HUES6 (cell line): Measurements from ENCODE around the gene HDAC9.

ENCODE experiments used
- H3K27ac ChIP-seq: 2 replicates; pipeline ENCODE4 v1.7.0; 2013; ENCODE audit warnings: low read depth, mild to moderate bottlenecking, low read length, inconsistent platforms
- H3K27me3 ChIP-seq: 2 replicates; pipeline ENCODE4 v1.6.1; 2013; ENCODE audit warnings: low read length; ENCODE audit not compliant: control insufficient read depth, insufficient read depth
- H3K36me3 ChIP-seq: 2 replicates; pipeline ENCODE4 v1.6.1; 2013; ENCODE audit warnings: low read length; ENCODE audit not compliant: control insufficient read depth, insufficient read depth
- H3K4me1 ChIP-seq: 2 replicates; pipeline ENCODE4 v1.6.1; 2013; ENCODE audit warnings: low read length; ENCODE audit not compliant: control insufficient read depth, insufficient read depth
- H3K4me3 ChIP-seq: 2 replicates; pipeline ENCODE4 v1.5.1; 2013; ENCODE audit warnings: low read depth, low read length
- H3K9ac ChIP-seq: one replicate; pipeline ENCODE4 v1.6.1; 2013; ENCODE audit warnings: mild to moderate bottlenecking, low read length
- H3K9me3 ChIP-seq: 2 replicates; pipeline ENCODE4 v1.6.1; 2013; ENCODE audit warnings: low read depth, low read length; ENCODE audit not compliant: control insufficient read depth, insufficient read depth

Gene HDAC9

GRCh38 chr7:18468795-18469194 lies 26.8 kb upstream of the HDAC9 start:
- Histone ChIP-seq H3K27ac (no peak overlapping the region), H3K4me1 (no peaks in the 10 kb centered on the region), H3K9me3 (no peaks in the 10 kb centered on the region), H3K9ac (no peak overlapping the region), H3K27me3 (no peaks in the 10 kb centered on the region), H3K36me3 (no peaks in the 10 kb centered on the region), H3K4me3 (no peak overlapping the region)

DNA sequence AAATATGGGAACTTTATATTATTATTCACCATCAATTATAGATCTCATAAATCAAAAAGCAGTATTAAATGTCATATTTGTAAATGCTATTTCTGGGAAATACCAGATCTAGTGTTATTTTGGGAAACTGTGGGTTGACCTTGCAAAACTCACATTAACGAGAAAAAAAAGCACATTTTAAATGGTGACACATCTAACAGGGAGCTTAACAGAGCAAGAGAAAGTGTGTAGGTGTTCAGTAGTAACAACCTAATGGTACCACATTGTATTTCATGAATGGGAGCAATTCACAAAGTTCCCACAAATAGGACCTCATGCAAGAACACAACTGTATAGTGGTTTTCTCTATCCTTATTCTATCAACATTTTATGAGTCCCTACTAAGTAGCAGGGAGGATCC lies 26.2 kb upstream of the HDAC9 start:
- no peaks in the 10 kb centered on the region for H3K4me1 ChIP-seq
- no peaks in the 10 kb centered on the region for H3K36me3 ChIP-seq
- no peaks in the 10 kb centered on the region for H3K9me3 ChIP-seq
- no peak overlapping the region for H3K4me3 ChIP-seq
- no peaks in the 10 kb centered on the region for H3K27me3 ChIP-seq
- H3K9ac ChIP-seq, result no peak overlapping the region
- H3K27ac ChIP-seq, result no peak overlapping the region

- Histone ChIP-seq H3K9ac (no peak overlapping the region), H3K4me3 (no peak overlapping the region), H3K9me3 (no peaks in the 10 kb centered on the region), H3K27ac (no peak overlapping the region), H3K4me1 (no peaks in the 10 kb centered on the region), H3K27me3 (no peaks in the 10 kb centered on the region), H3K36me3 (no peaks in the 10 kb centered on the region)
These were observed 23.9 kb upstream of the HDAC9 start for GRCh38 chr7:18471476-18472160.

DNA sequence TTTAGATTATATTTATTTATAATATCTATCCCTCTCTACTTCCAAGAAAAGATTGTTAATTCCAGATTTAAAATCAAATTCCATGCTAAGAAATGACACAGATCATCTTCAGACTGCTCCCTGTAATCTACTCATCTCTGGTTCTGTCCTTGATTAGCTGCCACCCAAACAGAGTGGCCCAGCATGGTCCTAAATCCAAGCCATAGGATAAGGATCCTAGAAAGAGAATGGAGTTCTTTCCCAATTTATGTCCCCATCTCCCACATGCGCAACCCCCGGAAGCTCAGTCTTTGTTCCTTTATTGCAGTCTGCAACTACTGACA lies 23.4 kb upstream of the HDAC9 start:
- Histone ChIP-seq H3K27ac (no peak overlapping the region), H3K27me3 (no peaks in the 10 kb centered on the region), H3K36me3 (no peaks in the 10 kb centered on the region), H3K9ac (no peak overlapping the region), H3K9me3 (no peaks in the 10 kb centered on the region), H3K4me1 (no peaks in the 10 kb centered on the region), H3K4me3 (no peak overlapping the region)

- no peaks in the 10 kb centered on the region for H3K36me3 ChIP-seq
- H3K9ac ChIP-seq, result no peak overlapping the region
- no peaks in the 10 kb centered on the region for H3K4me1 ChIP-seq
- H3K27ac ChIP-seq, result no peak overlapping the region
- H3K9me3 ChIP-seq, result no peaks in the 10 kb centered on the region
- no peak overlapping the region for H3K4me3 ChIP-seq
- no peaks in the 10 kb centered on the region for H3K27me3 ChIP-seq
These were observed 22.4 kb upstream of the HDAC9 start for GRCh38 chr7:18473119-18473518.

- no peaks in the 10 kb centered on the region for H3K27me3 ChIP-seq
- no peak overlapping the region for H3K27ac ChIP-seq
- H3K36me3 ChIP-seq, result no peaks in the 10 kb centered on the region
- no peak overlapping the region for H3K4me3 ChIP-seq
- H3K4me1 ChIP-seq, result no peaks in the 10 kb centered on the region
- no peaks in the 10 kb centered on the region for H3K9me3 ChIP-seq
- no peak overlapping the region for H3K9ac ChIP-seq
These were observed 20.6 kb upstream of the HDAC9 start for GRCh38 chr7:18474944-18475343.

GRCh38 chr7:18475488-18475887 lies 20.1 kb upstream of the HDAC9 start:
- Histone ChIP-seq H3K9me3 (no peaks in the 10 kb centered on the region), H3K27me3 (no peaks in the 10 kb centered on the region), H3K27ac (no peak overlapping the region), H3K36me3 (no peaks in the 10 kb centered on the region), H3K4me3 (no peak overlapping the region), H3K4me1 (no peaks in the 10 kb centered on the region), H3K9ac (no peak overlapping the region)

DNA sequence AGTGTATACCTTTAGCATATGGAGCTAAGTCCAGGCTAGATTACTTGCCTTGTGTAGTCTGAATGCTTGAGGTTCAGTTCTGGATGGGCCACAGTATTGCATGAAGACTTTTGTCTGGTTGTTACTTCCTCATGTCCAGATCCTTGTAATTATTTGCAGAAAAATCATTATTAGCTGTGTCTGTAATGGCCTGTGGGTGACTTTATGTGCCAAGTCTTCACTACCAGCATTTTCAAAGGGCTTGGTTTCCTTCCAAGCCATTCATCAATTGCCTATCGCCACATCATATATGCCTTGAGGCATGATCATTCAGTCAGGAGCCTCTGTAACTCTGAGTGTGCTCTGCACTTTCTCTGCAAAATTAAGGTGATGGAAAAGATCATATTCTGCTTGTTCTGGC lies 13.8 kb upstream of the HDAC9 start:
- no peaks in the 10 kb centered on the region for H3K27me3 ChIP-seq
- H3K27ac ChIP-seq, result no peak overlapping the region
- no peaks in the 10 kb centered on the region for H3K36me3 ChIP-seq
- no peaks in the 10 kb centered on the region for H3K9me3 ChIP-seq
- H3K4me3 ChIP-seq, result no peak overlapping the region
- H3K4me1 ChIP-seq, result no peaks in the 10 kb centered on the region
- no peak overlapping the region for H3K9ac ChIP-seq

DNA sequence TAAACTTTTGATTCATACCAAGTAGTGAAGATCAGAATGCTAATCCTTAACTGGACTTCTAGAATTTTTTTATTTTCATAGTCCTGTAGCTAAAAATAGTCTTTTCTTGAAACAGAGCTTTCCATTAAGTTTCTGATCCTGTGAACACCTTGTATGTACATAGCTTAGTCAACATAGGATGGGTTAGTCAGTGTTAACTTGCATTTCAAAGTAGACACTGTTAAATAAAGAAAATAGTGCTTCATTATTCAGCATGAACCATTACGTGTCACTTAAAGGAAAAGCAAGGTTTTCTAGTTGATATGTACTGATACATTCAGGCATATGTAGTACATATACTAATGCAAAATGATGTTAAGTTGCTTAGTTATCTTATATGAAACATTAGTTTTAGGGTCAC lies 7.5 kb upstream of the HDAC9 start:
- Histone ChIP-seq H3K27me3 (no peaks in the 10 kb centered on the region), H3K4me3 (no peak overlapping the region), H3K9ac (no peak overlapping the region), H3K36me3 (no peaks in the 10 kb centered on the region), H3K27ac (no peak overlapping the region), H3K4me1 (no peaks in the 10 kb centered on the region), H3K9me3 (no peaks in the 10 kb centered on the region)

GRCh38 chr7:18489624-18490023 lies 5.9 kb upstream of the HDAC9 start:
- Histone ChIP-seq H3K36me3 (no peaks in the 10 kb centered on the region), H3K9ac (no peak overlapping the region), H3K4me3 (no peak overlapping the region), H3K9me3 (no peaks in the 10 kb centered on the region), H3K27me3 (no peaks in the 10 kb centered on the region), H3K27ac (no peak overlapping the region), H3K4me1 (peaks cover 1% of the 10 kb centered on the region; the same call in 1 of the 2 replicates)

- Histone ChIP-seq H3K9ac (no peak overlapping the region), H3K9me3 (no peaks in the 10 kb centered on the region), H3K27ac (no peak overlapping the region)
These were observed 3.7 kb upstream of the HDAC9 start for GRCh38 chr7:18491871-18492270.

GRCh38 chr7:18494406-18494805 lies 1.1 kb upstream of the HDAC9 start:
- Histone ChIP-seq H3K27me3 (no peaks in the 10 kb centered on the region), H3K4me3 (no peak overlapping the region), H3K9me3 (no peaks in the 10 kb centered on the region), H3K27ac (no peak overlapping the region), H3K9ac (no peak overlapping the region), H3K4me1 (peaks cover 32% of the 10 kb centered on the region), H3K36me3 (no peaks in the 10 kb centered on the region)

More at GRCh38 chr7:18491871-18492270, 3.7 kb upstream of the HDAC9 start:
- no peak overlapping the region for H3K4me3 ChIP-seq
- peaks cover 19% of the 10 kb centered on the region for H3K4me1 ChIP-seq
- H3K27me3 ChIP-seq, result no peaks in the 10 kb centered on the region
- no peaks in the 10 kb centered on the region for H3K36me3 ChIP-seq
